Stimulated activated CD8-positive, alpha-beta memory T cell treated with anti-CD3 and anti-CD28 coated beads, Interleukin-2, amount 100 ng/mL, for 1 hour (primary cell): ENCODE data around the gene MARS1.

Source experiments
- DNase-seq, 2 donors: peaks; one replicate each; pipeline ENCODE4 v3.0.0-alpha.2; 2020; ENCODE audit warnings: low read depth in 2 of 2

MARS1 gene

DNA sequence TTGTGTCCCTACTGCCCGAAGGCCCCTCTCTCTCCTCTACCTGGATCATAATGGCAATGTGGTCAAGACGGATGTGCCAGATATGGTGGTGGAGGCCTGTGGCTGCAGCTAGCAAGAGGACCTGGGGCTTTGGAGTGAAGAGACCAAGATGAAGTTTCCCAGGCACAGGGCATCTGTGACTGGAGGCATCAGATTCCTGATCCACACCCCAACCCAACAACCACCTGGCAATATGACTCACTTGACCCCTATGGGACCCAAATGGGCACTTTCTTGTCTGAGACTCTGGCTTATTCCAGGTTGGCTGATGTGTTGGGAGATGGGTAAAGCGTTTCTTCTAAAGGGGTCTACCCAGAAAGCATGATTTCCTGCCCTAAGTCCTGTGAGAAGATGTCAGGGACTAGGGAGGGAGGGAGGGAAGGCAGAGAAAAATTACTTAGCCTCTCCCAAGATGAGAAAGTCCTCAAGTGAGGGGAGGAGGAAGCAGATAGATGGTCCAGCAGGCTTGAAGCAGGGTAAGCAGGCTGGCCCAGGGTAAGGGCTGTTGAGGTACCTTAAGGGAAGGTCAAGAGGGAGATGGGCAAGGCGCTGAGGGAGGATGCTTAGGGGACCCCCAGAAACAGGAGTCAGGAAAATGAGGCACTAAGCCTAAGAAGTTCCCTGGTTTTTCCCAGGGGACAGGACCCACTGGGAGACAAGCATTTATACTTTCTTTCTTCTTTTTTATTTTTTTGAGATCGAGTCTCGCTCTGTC is 31.0 kb upstream of the MARS1 start:
- DNase-seq, result no peak

DNA sequence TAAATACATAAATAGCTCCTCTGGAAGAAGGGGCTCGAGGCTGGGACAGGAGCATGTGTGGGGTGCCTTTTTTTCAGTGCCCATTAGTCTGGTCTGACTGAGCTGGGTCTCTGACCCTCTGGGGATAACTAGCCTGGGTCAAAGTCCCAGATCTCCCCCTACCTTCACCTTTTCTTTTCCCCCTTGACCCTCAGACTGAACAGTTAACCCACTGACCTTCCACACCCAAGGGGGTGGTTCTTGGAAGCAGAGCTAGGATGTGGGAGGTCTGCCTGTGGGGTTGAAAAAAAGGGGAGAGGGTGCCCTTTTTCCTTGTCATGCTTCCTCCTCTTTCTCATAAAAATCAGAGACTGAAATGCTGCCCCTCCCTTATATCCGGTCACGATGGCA is 29.2 kb upstream of the MARS1 start:
- no peak for DNase-seq

DNA sequence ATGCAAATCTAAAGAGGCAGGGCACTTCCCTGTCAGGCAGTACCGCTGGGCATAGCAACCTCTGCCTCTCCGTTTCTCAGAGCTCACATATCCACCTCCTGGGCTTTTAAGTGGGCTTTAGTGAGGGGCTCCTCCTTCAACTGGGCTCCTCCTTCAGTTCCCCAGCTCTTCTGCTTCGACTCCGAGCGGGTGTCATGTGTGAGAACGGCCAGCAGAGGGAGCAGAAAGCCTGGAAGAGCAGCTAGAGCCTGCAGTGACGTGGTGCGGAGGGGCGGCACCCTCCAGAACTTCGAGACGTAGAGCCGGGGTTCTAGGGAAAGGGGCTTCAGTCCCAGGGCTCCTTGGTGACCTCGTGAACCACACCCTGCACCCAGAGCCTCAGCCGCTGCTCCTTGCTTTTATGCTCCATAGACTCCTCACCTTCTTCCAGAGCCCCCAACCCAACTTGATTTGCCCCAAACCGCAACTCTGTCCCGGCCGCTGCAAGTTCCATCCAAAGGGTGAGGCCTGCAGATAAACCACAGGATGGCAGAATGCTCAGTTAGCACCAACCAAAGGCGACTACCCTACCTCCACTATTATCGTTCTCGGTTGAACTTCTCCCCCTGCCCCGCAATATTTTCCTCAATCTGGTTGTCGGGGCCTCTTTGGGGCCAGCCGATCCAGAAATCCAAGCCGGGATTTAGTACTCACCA is 28.7 kb upstream of the MARS1 start:
- peak; percentile 83 to 87 for DNase-seq

DNA sequence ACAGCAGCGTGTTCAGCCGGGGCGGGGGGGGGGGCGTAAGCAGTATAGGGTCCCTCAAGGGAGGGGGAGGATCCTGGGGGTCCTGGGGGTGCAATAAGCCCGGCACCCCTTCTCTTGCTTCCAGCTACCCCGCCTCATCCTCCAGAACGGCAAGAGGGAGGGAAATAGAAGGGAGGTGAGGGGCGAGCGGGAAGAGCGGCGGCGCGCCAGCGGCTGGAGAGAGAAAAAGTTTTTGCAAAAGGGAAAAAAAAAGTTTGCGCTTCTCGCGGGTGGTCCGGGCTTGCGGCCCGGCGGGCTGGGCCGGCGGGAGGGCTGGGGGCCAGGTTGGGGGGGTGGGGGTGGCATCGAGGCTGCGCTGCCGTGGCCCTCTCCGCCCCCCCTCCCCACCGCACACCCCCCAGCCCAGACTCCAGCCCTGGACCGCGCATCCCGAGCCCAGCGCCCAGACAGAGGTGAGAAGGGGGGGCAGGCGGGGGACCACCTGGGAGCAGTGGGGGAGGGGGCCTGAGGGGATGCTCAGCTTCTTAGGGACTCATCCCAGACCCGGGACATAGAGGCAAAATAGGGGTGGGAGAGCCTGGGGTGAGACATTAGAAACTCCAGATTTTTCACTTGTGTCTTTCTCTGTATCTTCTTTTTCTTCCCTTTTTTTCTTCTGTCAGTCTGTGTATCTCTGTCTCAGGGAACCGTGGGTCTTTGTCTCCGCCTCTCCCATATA is 28.0 kb upstream of the MARS1 start, which contains the start of gene GLI1:
GLI1 (plus strand) TSS at position 36 of the 718 bp plus-strand sequence. CDS start 3,907 bp downstream, outside the sequence.
- no peak for DNase-seq

DNA sequence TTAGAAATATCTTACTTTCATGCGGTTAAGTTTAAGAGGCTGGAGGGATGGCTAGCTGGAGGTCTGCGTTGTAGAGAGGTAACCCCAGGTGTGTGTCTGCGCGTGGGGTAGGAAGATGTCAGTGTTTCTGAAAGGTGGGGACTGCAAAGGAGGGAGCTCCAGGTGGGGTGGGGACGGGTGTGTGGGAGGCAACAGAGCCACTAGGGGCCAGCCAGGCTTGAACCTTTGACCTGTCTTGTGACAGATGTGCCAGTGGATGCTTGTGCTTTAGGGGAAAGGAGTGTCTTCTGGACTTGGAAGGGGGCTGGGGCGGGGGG is 27.4 kb upstream of the MARS1 start:
- no peak for DNase-seq

DNA sequence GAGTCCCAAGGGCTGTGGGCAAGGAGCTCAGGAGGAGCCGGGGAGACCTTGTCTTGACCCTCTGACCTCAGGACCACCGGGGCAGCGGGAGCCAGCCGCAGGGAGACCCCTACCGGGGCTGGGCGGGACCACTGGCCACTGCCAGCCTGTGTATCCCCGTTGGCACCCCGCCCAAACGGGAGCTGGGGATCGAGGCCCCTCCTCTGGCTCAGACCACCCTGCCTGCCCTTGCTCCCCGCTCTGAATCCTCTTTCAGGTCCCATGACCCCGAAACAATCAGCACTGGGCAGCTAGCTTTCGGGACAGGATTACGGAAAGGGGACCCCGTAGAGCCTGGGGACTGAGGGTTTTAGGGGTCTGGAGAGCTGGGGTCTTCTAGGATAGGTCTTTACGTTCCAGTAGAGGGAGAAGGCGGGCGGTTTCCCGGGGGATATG is 27.0 kb upstream of the MARS1 start:
- DNase-seq, result no peak

DNA sequence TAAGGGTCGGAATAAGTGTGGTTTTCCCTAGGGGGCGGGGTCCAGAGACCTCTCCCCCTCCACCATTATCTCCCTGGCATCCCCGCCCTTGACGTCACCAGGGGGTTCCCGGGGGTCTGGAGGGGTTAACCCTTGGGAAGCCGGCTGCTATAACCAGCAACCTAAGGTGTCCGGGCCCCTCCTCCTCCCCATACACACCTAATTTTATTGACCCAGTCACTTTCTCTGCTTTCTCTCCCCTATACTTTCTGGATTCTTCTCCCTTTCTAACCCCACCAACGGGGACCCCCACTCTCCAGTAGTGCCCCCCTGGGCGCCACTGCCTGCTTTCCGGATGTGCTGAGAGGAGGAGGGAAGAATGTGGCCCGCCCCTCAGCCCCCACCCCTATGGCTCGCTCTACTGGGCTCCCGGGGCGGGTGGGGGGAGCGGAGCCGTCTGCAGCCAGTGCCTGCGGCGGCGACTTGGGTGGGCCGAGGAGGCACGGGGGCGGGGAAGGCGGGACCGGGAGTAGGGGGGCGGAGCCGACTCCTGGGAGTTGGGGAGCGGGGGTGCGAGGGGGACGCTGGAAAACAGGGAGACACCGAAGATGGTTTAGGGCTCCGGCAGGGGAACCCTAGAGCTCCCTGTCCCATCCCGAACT is 26.5 kb upstream of the MARS1 start:
- DNase-seq, result no peak

DNA sequence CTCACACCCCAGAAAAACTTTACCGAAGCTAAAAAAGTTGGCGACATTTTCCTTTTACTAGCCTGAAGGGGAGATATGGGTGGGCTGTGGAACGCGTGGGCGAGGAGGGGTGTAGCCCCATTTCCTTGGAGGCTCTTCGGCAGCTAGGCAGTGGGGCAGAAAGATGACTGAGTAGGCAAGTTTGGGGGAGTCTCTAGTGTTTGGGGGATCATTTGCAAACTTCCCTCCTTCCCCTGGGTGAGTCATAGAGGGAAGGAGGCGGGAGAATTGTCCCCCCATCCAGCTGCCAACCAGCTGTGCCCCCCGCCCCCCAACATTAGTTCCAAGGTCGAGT is 26.0 kb upstream of the MARS1 start:
- no peak for DNase-seq

DNA sequence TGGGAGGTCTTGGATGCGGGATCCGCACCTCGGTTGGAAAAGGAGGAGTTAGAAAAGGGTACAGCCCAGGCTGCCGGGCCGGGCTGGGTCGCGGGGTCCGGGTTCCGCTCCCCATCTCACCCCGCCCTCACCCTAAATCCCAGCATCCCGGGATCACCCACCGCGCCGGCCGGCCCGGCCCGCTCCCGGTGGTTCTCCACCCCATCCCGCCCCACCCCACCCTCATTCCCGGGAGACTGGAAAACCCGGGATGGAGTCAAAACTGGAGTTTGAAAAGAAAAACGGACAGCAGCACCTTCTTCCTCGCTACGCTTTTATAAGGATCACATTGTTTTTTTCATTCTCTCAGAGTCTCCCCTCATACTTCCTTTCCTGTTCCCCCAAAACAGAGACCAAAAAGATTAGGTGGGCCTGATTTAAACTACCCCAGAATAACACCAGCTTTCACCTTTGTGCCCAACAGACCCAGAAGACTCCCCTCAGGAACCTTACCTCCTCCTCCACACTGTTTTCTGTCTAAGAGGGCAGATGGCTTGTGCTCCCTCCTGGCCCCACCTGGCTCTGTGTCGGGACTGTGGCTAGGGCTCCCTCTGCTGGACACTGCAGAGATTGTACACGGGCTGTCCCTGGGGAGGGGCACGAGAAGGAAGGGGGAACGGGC is 25.5 kb upstream of the MARS1 start:
- DNase-seq, result peak; percentile 74 to 81

DNA sequence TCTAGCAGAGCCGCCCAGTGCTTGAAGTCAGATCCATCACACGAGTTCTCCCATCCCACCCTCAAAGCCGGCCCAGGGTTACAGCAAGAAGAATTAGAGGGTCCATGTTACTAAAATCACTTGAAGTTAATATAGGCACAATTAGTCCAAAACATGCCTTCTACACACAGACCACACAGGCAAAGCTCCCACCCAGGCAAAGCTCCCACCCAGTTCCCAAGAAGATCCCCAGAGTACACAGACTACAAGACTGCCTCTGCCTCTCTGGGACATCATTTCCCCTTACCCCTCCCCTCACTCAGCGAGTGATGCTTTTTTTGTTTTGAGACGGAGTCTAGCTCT is 25.0 kb upstream of the MARS1 start:
- DNase-seq, result no peak

DNA sequence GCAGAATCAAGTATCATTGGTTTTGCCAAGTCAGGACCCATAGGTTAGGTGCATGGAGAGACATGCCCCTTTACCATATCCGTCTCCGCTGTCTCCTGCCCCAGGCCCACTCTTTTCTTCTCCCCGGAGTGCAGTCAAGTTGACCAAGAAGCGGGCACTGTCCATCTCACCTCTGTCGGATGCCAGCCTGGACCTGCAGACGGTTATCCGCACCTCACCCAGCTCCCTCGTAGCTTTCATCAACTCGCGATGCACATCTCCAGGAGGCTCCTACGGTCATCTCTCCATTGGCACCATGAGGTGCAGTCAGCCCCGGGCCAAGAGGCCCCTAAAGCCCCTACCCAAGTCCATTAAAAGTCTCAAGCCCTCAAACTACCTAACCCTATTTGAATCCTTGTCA is 23.3 kb upstream of the MARS1 start:
- no peak for DNase-seq

DNA sequence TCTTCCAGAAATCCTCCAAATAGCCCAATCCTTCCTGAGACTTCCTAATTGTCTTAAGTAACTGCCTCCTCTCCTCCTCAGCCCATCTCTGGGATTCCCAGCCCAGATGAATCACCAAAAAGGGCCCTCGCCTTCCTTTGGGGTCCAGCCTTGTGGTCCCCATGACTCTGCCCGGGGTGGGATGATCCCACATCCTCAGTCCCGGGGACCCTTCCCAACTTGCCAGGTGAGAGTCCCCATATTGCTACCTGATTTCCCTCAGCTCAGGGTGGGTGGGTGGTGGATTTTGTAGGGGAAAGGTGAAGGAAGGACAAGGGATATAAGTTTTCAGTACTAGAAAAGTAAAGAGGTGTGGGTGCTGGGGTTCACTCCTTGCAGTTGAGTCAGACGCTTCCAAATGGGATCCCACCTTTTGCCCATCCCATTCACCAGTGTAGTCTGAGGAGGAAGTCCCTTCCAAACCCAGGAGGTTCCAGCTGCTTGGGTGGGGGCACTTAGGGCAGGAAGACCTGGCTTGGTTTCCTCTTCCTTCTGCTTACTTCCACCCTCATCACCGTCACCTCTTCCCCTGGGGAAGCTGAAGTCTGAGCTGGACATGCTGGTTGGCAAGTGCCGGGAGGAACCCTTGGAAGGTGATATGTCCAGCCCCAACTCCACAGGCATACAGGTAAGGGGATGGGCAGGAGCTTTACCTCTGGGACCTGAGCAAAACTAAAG is 22.7 kb upstream of the MARS1 start:
- DNase-seq, result no peak

DNA sequence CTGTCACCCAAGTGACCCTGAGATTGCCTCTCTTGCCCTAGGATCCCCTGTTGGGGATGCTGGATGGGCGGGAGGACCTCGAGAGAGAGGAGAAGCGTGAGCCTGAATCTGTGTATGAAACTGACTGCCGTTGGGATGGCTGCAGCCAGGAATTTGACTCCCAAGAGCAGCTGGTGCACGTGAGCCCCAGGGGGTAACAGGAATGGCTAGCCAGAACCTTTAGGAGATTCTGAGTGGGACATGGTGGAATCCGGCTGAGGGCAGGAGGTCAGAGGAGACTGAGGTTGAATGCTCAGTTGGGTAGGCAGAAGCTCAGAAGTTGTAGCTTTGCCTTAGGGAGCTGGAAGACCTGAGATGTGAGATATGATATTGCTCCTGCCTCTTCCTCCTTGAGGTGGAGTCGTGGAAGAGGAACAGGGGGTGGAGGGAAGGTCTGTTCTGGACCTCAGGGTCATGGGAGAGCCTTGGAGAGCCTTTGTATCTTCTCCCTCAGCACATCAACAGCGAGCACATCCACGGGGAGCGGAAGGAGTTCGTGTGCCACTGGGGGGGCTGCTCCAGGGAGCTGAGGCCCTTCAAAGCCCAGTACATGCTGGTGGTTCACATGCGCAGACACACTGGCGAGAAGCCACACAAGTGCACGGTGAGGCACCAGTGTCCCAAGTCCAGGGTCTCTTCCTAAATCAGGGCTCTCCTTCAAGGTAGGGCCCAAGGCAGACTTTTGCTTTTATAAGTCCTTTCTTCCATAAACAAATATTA is 21.9 kb upstream of the MARS1 start:
- no peak for DNase-seq

DNA sequence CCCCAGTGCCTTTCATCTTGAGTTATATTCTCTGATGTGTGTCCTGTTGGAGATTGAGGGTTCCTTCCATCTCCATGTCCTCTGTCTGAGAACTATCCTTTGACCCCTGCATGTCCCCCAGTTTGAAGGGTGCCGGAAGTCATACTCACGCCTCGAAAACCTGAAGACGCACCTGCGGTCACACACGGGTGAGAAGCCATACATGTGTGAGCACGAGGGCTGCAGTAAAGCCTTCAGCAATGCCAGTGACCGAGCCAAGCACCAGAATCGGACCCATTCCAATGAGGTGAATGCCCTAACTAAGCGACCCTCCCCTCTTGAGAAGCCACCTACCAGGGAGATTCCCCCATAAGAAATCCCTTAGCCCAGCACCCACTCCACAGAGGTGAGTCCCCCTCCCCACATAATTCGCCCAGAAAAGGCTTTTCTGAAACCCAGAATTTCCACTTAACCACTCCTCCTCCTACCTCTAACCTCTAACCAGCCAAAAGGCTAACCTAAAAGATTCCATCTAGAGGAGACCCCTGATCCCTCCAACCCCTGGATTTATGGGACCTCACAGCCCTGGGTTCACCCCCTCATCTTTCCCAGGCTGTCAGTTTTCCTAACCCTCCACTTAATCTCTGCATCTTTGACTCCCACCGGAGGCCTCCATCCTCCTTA is 20.5 kb upstream of the MARS1 start:
- DNase-seq, result no peak

DNA sequence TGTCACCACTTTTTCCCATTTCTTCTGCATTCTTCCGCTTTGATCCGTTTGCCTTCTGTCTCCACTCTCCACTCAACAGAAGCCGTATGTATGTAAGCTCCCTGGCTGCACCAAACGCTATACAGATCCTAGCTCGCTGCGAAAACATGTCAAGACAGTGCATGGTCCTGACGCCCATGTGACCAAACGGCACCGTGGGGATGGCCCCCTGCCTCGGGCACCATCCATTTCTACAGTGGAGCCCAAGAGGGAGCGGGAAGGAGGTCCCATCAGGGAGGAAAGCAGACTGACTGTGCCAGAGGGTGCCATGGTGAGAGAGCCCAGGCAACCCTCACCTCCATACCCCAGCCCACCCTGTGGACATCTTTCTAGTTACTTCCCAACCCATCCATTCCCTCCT is 20.0 kb upstream of the MARS1 start:
- DNase-seq, result no peak

DNA sequence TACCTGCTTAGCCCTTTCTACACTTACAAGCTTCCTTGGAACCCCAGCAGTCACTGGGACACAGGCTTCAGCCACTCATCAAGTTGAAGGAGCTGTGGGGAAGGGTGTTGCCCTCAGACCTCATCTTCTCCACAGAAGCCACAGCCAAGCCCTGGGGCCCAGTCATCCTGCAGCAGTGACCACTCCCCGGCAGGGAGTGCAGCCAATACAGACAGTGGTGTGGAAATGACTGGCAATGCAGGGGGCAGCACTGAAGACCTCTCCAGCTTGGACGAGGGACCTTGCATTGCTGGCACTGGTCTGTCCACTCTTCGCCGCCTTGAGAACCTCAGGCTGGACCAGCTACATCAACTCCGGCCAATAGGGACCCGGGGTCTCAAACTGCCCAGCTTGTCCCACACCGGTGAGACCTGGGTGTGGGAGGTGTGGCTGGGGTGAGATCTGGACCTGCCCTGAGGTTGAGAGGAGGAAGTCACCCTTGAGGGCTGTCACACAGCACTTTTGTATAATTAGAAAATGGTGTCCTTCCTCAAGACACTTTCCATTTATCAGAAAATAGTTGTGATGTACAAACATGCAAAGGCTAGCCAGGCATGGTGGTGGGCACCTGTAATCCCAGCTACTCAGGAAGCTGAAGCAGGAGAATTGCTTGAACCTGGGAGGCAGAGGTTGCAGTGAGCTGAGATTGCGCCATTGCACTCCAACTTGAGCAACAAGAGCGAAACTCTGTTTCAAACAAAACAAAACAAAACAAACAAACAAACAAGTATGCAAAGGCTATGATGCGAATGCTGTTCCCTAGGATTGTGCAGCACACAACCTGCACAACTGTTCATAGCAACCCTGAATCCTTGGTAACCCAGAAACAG is 18.3 kb upstream of the MARS1 start:
- DNase-seq, result no peak

DNA sequence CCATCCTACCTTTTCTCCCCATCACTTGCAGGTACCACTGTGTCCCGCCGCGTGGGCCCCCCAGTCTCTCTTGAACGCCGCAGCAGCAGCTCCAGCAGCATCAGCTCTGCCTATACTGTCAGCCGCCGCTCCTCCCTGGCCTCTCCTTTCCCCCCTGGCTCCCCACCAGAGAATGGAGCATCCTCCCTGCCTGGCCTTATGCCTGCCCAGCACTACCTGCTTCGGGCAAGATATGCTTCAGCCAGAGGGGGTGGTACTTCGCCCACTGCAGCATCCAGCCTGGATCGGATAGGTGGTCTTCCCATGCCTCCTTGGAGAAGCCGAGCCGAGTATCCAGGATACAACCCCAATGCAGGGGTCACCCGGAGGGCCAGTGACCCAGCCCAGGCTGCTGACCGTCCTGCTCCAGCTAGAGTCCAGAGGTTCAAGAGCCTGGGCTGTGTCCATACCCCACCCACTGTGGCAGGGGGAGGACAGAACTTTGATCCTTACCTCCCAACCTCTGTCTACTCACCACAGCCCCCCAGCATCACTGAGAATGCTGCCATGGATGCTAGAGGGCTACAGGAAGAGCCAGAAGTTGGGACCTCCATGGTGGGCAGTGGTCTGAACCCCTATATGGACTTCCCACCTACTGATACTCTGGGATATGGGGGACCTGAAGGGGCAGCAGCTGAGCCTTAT is 17.4 kb upstream of the MARS1 start:
- no peak for DNase-seq

DNA sequence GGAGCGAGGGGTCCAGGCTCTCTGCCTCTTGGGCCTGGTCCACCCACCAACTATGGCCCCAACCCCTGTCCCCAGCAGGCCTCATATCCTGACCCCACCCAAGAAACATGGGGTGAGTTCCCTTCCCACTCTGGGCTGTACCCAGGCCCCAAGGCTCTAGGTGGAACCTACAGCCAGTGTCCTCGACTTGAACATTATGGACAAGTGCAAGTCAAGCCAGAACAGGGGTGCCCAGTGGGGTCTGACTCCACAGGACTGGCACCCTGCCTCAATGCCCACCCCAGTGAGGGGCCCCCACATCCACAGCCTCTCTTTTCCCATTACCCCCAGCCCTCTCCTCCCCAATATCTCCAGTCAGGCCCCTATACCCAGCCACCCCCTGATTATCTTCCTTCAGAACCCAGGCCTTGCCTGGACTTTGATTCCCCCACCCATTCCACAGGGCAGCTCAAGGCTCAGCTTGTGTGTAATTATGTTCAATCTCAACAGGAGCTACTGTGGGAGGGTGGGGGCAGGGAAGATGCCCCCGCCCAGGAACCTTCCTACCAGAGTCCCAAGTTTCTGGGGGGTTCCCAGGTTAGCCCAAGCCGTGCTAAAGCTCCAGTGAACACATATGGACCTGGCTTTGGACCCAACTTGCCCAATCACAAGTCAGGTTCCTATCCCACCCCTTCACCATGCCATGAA is 16.8 kb upstream of the MARS1 start:
- DNase-seq, result no peak
